ENCODE data around the gene OSBPL10.
"Not testable (repeated sequence)": the region's sequence is repeated elsewhere in the genome, so short reads cannot be mapped to it uniquely, and the experiment has no call there.

OSBPL10 gene

DNA sequence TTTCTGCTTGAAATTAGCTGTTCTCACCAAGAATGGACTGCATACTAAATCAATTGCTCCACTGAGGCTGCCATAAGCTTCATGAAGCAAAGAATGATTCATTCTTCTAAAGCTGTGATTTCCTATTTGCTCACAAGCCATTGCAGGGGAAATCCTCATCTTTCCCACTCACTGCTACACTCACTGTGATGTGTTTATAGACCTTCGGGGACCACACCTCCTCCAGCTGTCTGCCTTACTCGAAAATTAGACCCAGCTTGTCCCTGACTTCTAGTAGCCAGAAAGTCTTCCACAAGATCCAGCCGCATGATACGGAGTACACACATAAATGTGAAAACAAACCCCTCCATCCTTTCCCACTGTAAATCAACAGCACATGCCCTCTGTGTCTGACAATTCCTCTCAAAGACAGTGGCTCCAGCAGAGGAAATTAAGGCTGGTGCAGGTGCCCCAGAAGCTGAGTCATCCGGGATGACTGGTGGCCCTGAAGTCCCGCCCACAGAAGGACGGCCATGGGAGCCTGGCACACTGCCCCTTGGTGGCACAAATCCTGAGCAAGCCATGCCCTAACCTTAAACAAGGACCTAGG is 276.4 kb downstream of the OSBPL10 start:
- no peak for DNase-seq (ENCODE audit: low read depth in 2 of 2)

DNA sequence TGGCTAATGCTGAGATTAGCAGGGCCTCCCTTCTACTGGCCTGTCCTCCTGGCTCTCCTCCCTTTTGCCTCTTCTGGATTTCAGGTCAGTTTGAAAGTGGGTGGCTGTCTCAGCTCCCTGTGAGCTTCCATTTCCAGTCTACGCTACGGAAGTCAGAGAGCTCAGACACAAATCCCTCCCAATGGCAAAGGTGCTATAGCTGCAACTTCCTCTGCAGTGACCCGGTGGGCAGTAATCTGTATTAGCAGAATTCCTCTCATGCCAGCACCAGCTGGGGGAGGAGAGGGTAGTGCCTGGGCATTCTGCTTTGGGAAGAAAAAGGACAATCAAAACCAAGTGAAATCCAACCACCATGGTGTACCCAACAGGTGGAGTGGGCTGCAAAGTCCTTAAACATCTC is 276.9 kb downstream of the OSBPL10 start:
- DNase-seq (ENCODE audit: low read depth in 2 of 2), result no peak

DNA sequence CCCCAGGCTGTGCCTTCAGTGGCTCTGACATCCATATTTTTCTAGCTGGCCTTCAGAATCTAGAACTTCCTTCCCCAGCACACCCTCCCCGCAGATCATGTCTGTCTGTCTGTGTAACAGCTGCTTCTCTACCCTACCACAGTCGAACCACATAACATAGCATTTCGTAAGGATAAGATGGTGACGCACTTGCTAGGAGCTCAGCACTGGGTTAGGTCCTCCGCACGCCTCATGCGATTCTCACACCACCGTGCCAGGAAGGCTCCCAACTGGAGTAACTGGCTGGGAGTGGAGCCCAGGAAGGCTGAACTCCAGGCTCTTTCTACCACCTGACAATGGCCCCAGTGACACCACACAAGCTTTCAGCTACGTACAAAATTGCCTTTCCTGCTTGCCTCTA is 279.8 kb downstream of the OSBPL10 start:
- no peak for DNase-seq (ENCODE audit: low read depth in 2 of 2)

DNA sequence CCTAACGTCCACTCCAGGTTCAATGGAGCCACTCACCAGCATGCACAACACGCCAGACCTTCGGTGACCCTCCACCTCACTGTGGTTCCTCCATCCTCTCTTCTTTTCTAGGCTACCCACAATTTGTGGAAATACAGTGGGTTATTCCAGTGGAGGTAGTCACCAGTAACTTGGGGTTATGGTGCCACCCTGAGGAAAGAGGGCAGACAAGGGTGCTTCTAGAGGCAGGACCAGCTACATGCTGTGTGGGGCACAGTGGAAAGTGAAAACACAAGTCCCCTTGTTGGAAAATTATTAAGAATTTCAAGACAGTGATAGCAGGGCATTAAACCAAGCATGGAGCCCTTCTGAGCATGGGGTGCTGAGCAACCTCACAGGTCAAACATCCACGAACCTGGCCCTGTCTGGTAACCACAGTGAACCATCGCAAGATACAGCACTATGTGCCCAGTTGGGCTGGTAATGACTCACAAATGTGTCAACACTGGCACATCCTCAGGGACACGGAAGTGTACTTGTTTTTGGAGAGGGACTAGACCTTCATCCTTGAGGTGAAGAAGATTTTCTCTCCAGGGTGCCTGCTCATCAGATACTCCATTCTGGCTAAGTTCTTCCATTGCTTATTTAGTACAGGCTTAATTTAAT is 281.6 kb downstream of the OSBPL10 start:
- DNase-seq (ENCODE audit: low read depth in 2 of 2), result no peak

DNA sequence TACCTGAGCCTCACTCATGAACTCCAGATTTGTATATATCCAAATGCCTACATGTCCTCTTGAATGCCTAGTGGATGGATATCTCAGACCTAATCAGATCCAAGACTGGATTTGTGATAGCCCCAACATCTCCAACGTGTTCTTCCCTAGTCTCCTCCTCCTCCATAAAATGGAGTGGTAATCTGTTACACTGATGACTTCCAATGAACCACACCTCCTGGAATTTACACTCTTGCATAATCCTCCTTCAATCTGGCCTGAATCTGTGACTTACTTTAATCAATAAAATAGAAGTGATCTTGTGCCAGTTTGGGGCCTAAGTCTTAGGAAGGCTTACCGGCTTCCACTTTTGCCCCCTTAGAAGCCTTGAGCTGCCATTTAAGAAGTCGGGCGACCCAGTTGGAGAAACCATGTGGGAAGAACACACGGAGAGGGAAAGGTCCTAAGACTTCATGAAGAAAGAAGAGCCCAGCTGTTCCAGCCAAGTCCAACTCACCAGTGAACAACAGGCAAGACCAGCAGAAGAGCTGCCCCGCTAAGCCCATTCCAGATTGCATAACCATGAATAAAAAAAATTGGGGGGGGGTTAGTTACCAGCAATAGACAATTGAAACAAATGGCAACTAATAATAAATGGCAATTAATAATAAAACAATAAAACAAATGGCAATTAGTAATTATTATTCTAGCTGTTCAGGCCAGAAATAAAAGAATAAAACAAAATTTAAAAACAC is 284.1 kb downstream of the OSBPL10 start:
- no peak for DNase-seq (ENCODE audit: low read depth in 2 of 2)

DNA sequence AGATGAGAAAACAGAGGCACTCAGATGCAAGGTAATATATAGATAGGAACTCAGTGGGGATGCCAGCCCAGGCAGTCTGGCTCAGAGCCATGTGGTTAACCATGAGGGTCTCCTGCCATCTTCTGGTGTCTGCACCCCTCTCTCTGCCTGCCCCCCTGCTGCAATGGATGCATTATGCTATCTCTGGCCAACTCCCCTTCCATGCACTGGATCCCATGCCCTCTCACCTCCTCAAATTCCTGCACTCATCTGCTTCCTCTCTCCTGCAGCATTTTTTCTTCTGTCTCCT is 285.1 kb downstream of the OSBPL10 start:
- no peak for DNase-seq (ENCODE audit: low read depth in 2 of 2)

DNA sequence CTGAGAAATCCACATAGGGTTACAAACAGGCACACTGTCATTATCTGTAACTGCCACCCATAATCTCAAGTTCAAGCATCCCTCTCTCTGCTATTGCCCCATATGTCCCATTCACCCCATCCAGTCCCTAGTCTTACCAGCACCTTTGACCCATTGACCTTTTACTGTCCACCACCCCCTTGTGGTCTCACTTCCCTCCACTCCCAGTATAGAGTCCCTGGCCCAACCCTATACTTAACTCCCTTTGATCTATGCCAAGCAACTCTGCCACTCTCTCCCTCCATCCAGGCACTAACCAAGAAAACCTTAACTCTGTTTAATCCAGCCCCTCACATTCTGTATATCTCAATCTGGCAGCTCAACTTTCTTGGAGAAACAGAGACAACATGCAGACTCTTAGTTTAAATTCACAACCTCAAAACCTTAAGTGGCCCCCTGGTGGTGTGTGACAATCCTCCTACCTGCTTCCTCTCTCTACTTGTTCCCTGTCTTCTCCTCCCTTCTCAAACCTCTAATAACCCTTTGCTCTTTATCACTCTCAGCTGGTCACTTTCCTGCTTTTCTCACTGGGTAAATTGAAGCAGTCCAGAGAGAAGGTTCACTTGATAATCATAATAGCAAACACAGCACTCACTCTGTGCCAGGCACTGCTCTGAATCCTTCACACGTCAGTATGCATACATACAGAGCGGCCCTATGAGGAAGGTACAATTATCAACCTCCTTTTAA is 285.6 kb downstream of the OSBPL10 start:
- DNase-seq (ENCODE audit: low read depth in 2 of 2), result no peak

DNA sequence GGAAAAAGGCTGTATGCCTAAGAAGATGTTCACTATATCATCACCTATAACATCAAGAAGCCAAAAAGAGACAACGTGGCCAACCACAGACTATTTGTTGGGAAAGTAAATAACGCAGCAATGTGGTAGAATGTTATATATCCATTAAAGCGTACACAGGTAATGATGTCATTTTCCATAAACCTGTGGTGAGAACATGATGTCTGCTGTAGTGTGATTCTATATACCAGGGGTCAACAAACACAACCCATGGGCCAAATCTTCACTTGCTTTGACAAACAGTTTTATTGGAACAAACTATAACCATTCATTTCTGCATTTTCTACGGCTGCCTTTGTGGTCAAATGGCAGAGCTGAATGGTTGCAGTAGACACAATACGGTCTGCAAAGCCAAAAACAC is 287.7 kb downstream of the OSBPL10 start:
- DNase-seq (ENCODE audit: low read depth in 2 of 2), result no peak

DNA sequence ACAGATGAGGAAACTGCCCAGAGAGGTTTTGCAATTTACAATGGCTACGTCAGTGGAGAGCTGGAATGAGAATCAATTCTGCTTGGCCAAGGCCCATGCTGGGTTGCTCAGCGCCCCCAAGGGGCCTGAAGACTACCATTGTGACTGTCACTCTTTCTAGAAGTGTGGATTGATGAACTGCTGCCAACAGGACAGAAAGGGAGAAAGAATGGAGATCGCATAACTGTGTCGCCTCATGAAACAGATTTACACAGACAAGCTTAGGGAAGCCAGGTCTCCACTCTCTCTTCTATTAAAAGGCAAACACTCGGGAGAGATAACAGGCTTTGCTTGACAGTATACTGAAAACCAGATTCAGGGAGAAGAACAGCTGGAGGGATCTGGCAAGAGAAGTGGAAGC is 288.3 kb downstream of the OSBPL10 start:
- DNase-seq (ENCODE audit: low read depth in 2 of 2), result no peak

DNA sequence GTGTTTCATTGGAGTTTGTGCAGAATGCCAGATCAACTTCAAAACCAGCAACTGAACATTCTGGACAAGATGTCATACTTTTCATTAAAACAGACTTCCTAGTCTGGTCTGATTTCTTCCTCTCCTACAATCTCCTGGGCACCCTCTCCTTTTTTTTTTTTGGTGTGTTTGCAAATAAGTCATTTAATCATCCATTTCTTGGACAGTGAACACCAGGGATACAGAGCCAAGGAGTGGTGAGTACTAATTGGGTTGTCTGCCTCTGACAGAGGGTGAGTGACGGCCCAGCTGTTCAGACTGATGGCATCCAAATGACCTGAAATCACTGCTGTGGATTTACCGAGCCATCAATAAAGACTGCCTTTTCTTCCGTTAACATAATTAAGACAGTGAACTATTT is 290.3 kb downstream of the OSBPL10 start:
- no peak for DNase-seq (ENCODE audit: low read depth in 2 of 2)

DNA sequence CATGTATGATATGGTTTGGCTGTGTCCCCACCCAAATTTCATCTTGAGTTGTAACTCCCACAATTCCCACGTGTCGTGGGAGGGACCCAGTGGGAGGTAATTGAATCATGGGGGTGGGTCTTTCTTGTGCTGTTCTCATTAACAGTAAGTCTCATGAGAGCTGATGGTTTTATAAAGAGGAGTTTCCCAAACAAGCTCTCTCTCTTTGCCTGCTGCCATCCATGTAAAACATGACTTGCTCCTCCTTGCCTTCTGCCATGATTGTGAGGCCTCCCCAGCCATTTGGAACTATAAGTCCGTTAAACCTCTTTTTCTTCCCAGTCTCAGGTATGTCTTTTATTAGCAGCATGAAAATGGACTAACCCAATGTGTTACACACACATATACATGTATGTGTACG is 291.5 kb downstream of the OSBPL10 start:
- not testable (repeated sequence) for DNase-seq (ENCODE audit: low read depth in 2 of 2)

DNA sequence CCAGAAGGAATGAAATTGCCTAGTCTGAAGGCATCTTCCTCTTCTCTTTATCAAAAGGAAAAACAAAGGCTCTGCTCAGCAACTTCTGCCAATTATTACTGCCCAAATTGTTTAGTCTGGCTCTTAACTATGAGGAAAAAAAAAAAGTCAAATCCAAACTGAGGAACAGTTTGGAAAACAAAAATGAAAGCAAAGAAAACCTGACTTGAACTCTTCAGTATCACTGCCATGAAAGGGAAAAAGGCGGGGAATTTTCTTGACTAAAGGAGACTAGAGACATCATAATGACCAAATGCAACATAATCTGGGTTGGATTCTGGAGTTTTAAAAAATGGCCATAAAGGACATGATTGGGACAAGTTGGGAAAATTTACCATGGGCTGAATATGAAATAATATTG is 292.1 kb downstream of the OSBPL10 start:
- no peak for DNase-seq (ENCODE audit: low read depth in 2 of 2)

DNA sequence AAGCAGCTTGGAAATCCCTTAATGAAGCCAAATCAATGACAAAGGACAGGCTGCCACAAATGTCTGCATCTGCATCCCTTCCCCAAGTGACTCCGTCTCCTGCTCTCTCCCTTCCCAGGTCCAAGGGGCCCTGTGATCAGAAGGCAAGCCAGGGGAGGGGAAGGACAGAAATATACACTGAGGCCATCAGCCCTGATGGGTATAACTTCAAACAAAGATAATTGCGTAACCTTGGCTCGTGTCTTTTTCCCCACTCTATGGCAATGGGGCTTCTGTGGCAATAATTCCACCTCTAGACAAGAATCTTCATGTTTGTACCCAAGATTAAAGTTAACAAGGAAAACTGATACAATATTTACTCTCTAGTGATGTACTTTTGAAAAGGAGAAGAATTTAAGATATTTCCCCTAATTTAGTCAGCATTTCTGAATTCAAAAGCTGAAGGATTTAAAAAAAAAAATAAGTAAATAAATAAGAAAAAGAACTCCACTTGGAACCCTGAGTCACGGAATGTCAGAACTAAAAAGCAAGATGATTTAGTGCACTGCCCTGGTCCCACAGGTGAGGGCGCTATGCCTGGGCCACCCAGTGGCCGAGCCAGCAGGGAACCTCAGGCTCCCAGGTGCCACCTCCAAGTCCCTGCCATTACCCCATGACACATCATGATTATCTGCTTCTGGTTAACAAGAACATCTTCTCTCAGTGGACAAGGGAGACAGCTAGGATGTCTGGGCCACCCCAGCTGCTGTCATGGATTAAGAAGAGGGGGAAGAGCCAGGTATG is 293.9 kb downstream of the OSBPL10 start:
- DNase-seq (ENCODE audit: low read depth in 2 of 2), result no peak

DNA sequence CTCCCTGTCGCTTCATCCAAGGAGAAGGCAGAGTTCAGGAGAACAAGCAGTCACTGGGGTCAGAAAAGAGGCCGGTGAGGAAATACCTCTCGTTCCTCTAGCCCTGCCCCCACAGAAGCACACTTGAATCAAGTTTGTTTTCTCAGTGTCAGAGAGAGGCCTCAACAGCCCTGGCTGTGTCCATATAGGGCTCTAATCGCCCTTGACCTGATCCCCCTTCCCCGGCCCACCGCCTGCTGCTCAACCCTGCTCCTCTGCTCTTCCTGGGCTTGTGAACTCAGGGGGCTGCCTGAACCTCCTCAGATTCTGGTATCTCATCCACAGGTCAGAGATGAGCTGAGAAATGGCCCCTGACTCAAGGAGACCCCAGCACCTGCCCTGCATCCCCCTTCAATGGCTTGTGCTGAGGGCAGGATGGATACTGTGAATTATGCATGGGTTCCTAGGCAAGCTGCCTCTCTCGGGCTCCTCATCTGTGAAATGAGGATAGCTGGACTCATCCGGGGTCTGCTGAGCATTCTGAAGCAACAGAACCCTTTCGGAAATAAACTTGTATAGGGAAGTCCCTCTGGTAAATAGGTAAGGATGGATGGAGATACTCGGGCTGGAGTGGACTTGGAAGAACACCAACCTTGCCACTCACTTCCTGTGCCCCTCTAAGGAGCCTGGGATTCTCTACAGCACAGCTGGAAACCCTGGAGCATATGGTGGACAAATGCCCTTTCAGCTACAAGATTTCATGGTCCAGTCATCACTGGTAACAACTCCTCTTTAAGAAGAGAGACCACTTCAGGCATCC is 300.8 kb downstream of the OSBPL10 start:
- DNase-seq (ENCODE audit: low read depth in 2 of 2), result no peak

DNA sequence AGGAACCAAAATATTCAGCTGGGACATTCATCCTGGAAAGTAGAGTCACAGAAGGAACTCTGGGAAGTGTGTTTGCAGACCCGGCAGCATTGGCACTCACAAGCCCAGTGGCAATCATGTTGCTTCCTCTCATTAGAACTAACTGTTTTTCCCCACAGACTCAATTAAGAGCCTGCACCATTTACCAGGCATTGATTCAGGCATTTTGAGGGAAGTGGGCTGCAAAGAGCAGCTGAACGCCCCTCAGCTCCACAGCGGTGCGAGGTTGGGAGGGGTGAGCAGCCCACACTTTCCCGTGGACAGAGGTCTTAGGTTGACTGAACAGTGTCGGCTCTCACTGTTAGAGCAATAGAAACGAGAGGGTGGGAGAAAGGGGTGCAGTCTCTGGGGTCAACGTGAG is 304.5 kb downstream of the OSBPL10 start:
- no peak for DNase-seq (ENCODE audit: low read depth in 2 of 2)

DNA sequence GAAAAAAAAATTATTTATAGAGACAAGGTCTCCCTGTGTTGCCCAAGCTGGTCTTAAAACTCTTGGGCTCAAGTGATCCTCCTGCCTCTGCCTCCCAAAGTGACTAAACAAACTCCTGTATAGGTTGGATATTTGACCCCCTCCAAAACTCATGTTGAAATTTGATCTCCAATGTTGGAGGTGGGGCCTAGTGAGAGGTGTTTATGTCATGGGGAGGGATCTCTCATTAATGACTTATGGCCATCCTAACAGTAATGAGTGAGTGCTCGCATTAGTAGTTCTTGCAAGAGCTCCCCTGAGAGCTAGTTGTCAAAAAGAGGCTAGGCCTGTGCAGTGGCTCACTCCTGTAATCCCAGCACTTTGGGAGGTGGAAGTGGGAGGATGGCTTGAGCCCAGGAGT is 307.1 kb downstream of the OSBPL10 start:
- no peak for DNase-seq (ENCODE audit: low read depth in 2 of 2)

DNA sequence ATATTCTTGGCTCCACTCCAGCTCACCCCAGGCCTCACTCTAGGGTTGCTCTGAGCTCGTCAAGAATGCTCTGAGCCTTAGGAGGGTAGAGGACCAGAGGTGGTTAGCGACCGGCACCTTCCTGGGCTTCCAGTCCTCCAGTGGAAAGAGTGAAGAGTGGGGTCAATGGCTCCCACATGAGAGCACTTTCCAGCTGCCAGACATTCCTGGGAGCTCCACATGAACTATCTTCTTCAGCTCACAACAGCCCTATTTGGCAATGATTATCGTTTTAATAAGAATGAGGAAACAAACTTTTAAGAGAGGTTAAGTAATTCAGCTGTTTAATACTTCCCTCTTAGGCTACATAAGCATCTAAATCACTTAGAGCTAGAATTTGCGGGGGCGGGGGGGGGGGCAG is 309.1 kb downstream of the OSBPL10 start:
- DNase-seq (ENCODE audit: low read depth in 2 of 2), result no peak

DNA sequence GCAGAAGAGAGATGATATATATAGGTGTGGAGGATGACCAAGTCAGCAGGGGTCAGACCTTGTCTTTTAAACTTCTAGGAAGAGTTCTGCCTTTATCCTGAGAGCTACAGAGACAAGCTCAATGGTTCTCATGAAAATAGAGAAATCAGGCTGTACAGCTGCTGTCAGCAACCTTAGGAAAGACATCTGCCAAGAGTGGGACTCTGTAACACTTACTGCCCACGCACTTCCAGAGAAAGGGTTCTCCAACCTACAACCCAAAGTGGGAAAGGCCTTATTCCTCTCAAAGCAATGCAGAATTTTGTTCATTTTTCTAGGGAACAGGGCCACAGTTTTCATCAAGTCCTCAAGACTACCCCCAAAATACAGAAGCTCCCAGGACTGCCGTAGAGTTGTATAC is 309.6 kb downstream of the OSBPL10 start:
- DNase-seq (ENCODE audit: low read depth in 2 of 2), result no peak

DNA sequence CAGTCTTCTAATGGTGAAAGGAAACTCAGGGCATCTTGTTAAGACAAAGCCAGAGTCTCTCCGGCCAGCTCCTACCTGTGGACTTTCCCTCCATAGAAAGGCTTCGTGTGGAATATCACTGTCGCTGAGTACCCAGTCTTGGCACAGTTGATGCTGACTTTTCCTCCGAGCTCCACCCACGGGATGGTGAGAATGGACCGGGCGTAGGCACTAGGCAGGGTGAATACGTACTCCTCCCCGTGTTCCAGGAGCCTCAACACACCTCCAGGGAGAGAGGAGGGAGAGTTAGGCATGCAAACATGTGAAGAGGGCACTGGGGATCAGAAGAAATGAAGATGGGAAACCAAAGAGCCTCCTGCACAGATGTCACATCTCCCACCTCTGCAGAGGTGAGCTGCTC is 310.3 kb downstream of the OSBPL10 start:
- DNase-seq (ENCODE audit: low read depth in 2 of 2), result no peak

DNA sequence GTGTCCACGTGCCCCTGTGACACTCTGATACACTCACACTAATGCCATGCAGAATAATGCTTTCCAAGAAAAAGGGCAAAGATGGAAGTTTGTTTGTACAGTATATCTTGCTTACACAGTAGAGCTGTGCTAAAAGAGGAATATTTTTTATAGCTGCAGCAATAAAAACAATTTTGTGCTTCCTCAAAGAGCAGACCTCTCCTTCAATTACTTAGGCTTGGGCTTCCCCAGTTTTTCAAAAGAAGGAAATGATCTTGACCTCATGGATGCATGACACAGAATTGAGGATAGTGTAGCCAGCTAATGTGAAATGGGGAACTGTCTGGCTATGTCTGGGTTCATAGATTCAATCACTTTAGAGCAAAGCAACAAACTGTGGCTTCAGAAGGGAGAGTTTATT is 310.9 kb downstream of the OSBPL10 start:
- DNase-seq (ENCODE audit: low read depth in 2 of 2), result no peak

DNA sequence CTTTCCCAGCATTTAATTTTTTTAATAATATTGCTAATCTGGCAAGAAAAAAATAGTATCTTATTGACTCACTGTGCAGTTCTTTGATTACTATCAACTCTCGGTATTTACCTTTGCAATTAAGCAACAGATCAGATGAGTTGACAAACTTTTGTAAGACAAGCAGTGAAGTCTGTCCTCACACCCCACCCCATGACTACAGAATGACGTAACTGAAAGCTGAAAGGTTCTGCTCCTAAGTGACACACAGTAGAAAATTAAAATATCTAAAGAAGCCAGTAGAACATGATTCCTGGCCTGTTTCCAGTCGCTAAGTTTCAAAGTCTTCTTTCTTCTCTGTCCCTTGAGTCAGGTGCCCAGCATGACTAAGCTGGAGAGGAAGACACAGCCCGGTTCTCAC is 312.8 kb downstream of the OSBPL10 start:
- DNase-seq (ENCODE audit: low read depth in 2 of 2), result no peak

Data from stimulated activated CD8-positive, alpha-beta memory T cell treated with anti-CD3 and anti-CD28 coated beads, Interleukin-15, amount 100 ng/mL, for 4 hours (primary cell).